ENCODE data around the gene USP3.

The USP3 gene, protein sequence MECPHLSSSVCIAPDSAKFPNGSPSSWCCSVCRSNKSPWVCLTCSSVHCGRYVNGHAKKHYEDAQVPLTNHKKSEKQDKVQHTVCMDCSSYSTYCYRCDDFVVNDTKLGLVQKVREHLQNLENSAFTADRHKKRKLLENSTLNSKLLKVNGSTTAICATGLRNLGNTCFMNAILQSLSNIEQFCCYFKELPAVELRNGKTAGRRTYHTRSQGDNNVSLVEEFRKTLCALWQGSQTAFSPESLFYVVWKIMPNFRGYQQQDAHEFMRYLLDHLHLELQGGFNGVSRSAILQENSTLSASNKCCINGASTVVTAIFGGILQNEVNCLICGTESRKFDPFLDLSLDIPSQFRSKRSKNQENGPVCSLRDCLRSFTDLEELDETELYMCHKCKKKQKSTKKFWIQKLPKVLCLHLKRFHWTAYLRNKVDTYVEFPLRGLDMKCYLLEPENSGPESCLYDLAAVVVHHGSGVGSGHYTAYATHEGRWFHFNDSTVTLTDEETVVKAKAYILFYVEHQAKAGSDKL

GRCh38 chr15:63504247-63504978 lies at the start of gene USP3:
TSS of gene USP3 (plus strand) at chr15:63504593. CDS start at chr15:63504740, 147 bp downstream.
- DNase-seq (ENCODE audit: low read depth) = no peak

- no peak for DNase-seq (ENCODE audit: low read depth)
Measured at GRCh38 chr15:63456258-63456657, 48.1 kb upstream of the USP3 start.

GRCh38 chr15:63457379-63457778 lies 47.0 kb upstream of the USP3 start:
- no peak for DNase-seq (ENCODE audit: low read depth)

DNA sequence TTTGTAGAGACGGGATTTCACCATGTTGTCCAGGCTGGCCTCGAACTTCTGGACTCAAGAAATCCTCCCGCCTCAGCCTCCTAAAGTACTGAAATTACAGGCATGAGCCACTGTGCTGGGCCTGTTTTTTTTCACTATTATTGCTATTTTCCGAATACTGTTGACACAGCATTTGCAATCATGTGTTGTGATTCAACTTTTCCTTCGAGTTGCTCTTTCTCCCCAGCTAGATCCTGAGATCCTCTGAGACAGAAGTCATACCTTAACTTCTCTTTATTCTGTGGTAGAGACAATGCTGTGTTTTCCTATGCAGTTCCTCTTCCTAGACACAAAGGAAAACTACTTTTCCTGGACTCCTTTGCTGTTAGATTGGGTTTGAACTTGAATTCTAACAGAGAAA lies 46.4 kb upstream of the USP3 start:
- no peak for DNase-seq (ENCODE audit: low read depth)

GRCh38 chr15:63458794-63459395 lies 45.5 kb upstream of the USP3 start:
- DNase-seq (ENCODE audit: low read depth) = no peak

GRCh38 chr15:63460210-63461155 lies 43.9 kb upstream of the USP3 start:
- no peak for DNase-seq (ENCODE audit: low read depth)

DNA sequence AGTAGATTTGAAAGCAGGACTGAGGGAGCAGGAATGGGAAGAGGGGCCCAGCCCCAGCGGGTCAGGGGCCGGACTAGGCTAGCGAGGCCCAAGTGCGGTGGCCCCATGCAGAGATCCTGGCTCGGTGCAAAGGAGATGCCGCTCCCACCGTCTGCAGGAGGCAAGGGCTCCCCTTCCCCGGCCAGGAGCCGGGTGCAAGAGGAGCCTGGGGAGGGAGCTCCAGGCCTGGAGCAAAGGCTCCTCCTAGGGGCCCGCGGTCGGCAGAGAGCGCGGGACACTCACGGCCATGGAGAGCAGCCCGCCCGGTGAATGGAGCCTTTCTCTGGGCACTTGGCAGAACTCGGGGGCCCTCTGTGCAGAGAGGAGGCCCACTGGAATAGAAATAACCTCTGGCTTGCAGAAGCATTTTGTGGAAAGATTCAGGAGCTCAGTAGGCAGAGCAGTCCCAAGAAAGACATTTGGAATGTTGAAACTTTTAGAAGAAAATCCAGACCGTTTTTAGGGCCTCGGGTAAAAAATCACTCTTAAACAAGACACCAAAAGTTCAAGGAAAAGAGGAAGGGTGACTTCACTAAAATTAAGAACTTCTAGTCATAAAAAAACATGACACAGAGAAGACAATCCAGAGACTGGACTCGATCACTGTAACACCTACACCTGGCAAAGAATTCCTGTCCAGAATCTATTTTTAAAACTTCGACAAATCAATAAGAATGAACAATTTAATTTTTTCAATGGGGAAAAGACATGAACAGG lies 43.0 kb upstream of the USP3 start:
- no peak for DNase-seq (ENCODE audit: low read depth)

DNA sequence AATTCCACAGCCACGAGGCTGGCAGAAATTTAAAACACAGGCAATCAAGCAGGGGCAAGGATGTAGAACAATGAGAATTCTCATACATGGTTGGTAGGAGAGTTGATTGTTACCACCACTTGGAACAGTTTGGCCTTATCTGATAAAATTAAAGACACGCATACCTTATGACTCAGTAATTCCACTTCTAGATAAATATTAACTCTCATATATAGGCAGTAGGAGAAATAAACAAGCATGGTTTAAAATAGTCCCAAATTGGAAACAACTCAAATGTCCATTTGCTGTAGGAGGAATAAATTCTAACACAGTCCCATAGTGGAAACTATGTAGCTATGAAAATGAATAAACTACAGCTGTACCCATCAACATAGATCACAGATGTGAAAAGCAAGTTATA lies 42.3 kb upstream of the USP3 start:
- no peak for DNase-seq (ENCODE audit: low read depth)

GRCh38 chr15:63463036-63463435 lies 41.4 kb upstream of the USP3 start:
- DNase-seq (ENCODE audit: low read depth) = no peak

DNA sequence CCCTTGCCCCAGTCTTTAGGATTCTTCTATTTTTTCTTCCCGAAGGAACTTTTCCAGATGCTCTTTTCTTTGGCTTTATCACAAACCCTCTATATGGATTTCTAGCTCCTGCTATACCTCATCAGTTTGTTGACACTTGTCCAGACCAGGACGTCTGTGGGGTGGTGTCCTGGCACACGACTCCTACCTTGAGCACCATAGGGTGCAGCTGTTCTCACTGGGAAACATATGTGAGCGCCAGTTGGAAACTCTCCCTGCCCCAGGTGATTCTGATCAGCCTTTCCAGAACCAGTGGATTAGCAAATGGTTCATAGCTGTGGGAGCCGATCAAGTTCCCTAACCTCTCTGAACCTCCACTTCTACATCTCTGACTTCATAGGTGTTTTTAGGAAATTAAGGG lies 40.6 kb upstream of the USP3 start:
- no peak for DNase-seq (ENCODE audit: low read depth)

- DNase-seq (ENCODE audit: low read depth) = no peak
Measured at GRCh38 chr15:63465104-63465503, 39.3 kb upstream of the USP3 start.

- DNase-seq (ENCODE audit: low read depth) = no peak
Measured at GRCh38 chr15:63466378-63467192, 37.8 kb upstream of the USP3 start.

- DNase-seq (ENCODE audit: low read depth) = no peak
Measured at GRCh38 chr15:63469190-63469589, 35.2 kb upstream of the USP3 start.

DNA sequence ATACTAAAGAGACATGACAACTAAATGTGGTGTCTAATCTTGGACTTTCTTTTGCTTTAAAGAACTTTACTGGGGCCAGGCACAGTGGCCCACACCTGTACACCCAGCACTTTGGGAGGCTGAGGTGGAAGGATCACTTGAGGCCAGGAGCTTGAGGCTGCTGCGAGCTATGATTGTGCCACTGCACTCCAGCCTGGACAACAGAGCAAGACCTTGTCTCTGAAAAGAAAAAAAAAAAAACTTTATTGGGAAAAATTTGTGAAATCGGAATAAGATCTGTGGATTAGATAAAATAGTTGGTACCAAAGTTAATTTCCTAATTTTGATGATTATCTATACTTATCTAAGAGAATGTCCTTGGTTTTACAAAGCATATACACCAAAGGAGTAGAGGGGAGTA lies 34.4 kb upstream of the USP3 start:
- no peak for DNase-seq (ENCODE audit: low read depth)

- DNase-seq (ENCODE audit: low read depth) = no peak
Measured at GRCh38 chr15:63473007-63473748, 31.2 kb upstream of the USP3 start.

GRCh38 chr15:63473749-63473998 lies 30.7 kb upstream of the USP3 start:
- DNase-seq (ENCODE audit: low read depth) = no peak

- DNase-seq (ENCODE audit: low read depth) = no peak
Measured at GRCh38 chr15:63473999-63474809, 30.2 kb upstream of the USP3 start.

DNA sequence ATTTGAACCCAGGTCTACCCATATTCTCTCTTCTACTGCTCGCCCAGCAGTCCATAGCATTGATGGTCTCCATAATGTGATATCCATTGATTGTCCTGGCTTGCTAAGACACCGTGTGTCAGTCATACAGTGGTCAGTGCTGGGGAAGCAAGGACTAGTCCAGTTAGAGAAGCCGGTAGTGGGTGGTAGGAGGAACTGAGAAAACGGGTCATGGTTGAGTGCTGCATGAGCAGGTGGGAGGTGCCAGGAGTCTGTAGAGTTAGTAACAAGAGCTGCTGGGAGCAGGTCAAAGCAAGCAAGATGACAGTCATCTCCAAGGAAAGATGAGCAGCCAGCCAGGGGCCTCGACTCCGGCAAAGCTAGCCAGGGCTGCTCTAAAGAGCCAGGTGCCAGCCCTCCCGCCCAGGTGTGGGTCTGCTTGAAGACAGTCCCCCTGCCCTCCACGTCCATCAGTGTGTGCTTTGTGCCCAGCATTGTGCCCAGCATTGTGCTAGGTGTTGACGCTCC lies 29.5 kb upstream of the USP3 start:
- no peak for DNase-seq (ENCODE audit: low read depth)

DNA sequence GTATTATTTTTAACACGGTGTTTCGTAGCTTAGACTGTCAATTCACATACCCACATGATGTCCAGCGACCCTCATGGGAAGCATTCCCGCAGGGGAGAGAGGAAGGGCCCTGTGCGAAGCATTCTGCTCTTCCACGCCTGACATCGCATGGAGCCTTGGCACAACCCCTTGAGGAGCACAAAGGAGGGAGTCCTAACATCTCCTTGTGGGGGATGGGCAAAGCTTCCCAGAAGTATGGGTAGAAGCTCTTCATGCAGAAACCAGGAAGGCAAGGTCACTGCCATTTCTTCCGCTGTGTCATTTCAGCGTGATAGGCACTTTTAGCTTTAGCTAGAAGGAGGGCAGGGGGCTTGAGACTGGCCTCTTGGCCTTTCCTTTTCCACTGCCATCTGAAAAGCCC lies 28.7 kb upstream of the USP3 start:
- DNase-seq (ENCODE audit: low read depth) = no peak

Measured in GM04503 (cell line).